KG1 (cell line): Measurements from ENCODE around the gene CEP295NL.
"Not testable (repeated sequence)": the region's sequence is repeated elsewhere in the genome, so short reads cannot be mapped to it uniquely, and the experiment has no call there.

Source experiments
- DNase-seq: peaks from one replicate; lab custom pipeline; 2025; lab: John Stamatoyannopoulos, UW

Gene CEP295NL

GRCh38 chr17:78929908-78930775 is 27.1 kb upstream of the CEP295NL start:
- DNase-seq = no peak

GRCh38 chr17:78925662-78926555 is 22.9 kb upstream of the CEP295NL start:
- no peak for DNase-seq

- DNase-seq = peak; percentile 16
Measured at GRCh38 chr17:78925234-78925633, 22.2 kb upstream of the CEP295NL start, which contains the start of gene TIMP2. TSS of gene TIMP2 (minus strand) at chr17:78925387. CDS start at chr17:78925088, 299 bp downstream.

- DNase-seq = no peak
Measured at GRCh38 chr17:78924481-78925151, 21.6 kb upstream of the CEP295NL start.

- no peak for DNase-seq
Measured at GRCh38 chr17:78923660-78924453, 20.9 kb upstream of the CEP295NL start.

GRCh38 chr17:78922816-78923498 is 20.0 kb upstream of the CEP295NL start:
- no peak for DNase-seq

GRCh38 chr17:78921437-78921971 is 18.5 kb upstream of the CEP295NL start:
- no peak for DNase-seq

GRCh38 chr17:78920528-78920927 is 17.5 kb upstream of the CEP295NL start:
- DNase-seq = no peak

- DNase-seq = no peak
Measured at GRCh38 chr17:78919861-78920450, 17.0 kb upstream of the CEP295NL start.

GRCh38 chr17:78918979-78919378 is 16.0 kb upstream of the CEP295NL start:
- DNase-seq = no peak

GRCh38 chr17:78917451-78918275 is 14.7 kb upstream of the CEP295NL start:
- DNase-seq = no peak

- no peak for DNase-seq
Measured at GRCh38 chr17:78915872-78916632, 13.1 kb upstream of the CEP295NL start.

GRCh38 chr17:78913115-78913514 is 10.1 kb upstream of the CEP295NL start:
- DNase-seq = no peak

GRCh38 chr17:78912082-78912481 is 9.1 kb upstream of the CEP295NL start:
- no peak for DNase-seq

GRCh38 chr17:78911543-78911942 is 8.5 kb upstream of the CEP295NL start:
- not testable (repeated sequence) for DNase-seq

- DNase-seq = no peak
Measured at GRCh38 chr17:78910497-78911284, 7.7 kb upstream of the CEP295NL start.

GRCh38 chr17:78908426-78908825 is 5.4 kb upstream of the CEP295NL start:
- DNase-seq = no peak

- DNase-seq = no peak
Measured at GRCh38 chr17:78905541-78905940, 2.5 kb upstream of the CEP295NL start.
